Fibroblast of peridontal ligament (primary cell): ENCODE data around the gene HAL.
"Not testable (repeated sequence)": the region's sequence is repeated elsewhere in the genome, so short reads cannot be mapped to it uniquely, and the experiment has no call there.

Experiments used
- DNase-seq: peaks from one replicate; pipeline ENCODE4 v3.0.0-alpha.2; 2010; ENCODE audit errors: extremely low read depth

The HAL gene

DNA sequence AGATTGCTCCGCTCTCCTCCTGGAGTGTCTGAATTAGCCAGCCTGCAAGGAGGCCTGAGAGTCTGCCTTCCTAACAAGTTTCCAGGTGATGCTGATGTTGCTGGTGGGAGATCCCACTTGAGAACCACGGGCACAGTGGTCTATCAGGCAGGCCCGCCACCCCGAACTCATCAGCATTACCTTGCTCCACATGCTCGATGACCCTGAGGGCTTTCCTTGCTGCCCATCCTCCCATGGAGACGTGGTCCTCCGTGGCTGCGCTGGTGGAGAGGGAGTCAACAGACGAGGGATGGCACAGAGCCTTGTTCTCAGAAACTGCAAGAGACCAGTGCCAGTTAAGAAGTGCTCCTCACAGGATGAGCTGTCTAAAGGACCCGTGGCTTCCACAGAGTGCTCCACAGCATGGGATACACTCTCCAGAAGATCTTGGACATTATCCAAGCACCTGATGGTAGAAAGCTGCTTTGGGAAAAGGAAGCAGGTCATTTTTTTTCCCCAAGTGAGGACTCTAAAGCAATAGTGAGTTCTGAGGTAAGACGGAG is 18.3 kb downstream of the HAL start:
- DNase-seq: no peak

DNA sequence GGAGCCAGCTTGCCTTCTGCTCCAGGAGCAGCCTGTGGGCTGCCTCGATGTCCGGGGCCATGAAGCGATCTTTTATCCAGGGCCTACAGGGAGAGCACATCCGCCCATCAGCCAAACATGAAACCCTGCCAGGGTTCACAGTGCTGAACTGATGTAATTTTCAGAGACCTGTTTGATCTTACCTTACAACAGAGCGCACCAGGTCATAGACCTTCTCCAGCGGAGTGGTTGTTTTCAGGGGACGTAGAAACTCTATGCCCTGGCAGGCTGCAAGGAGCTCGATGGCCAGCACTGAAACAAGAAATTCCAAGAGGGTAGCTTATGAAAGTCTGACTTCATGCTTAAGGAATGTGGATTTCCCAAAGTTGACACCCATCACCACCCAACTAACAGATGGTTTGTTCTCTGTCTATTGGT is 19.7 kb downstream of the HAL start:
- peak; percentile 34 for DNase-seq

GRCh38 chr12:95975491-95975890 is 20.7 kb downstream of the HAL start:
- no peak for DNase-seq

DNA sequence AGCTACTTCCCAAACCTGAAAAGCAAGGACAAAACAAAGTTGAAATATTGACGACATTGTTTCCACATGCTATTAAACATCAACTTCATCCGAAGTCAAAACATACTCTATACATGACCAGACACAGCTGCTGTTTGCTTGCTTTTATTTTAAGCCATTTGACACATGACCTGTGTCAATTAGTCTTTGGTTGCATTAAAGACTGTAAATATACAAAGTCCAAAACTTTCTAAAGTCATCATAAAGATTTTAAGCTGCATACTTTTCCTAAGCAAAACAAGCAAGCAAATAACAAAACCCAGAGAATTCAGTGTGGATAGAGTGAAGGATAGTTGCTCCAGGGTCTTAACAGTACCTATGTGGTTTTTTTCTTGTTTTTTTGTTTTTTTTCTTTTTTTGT is 21.8 kb downstream of the HAL start:
- DNase-seq: no peak

- DNase-seq: no peak
Observed at GRCh38 chr12:95972832-95973456, 23.2 kb downstream of the HAL start.

- DNase-seq: no peak
Observed at GRCh38 chr12:95970905-95971304, 25.2 kb downstream of the HAL start.

GRCh38 chr12:95969116-95969515 is 27.0 kb downstream of the HAL start:
- not testable (repeated sequence) for DNase-seq

GRCh38 chr12:95967301-95967700 is 28.8 kb downstream of the HAL start:
- DNase-seq: no peak

DNA sequence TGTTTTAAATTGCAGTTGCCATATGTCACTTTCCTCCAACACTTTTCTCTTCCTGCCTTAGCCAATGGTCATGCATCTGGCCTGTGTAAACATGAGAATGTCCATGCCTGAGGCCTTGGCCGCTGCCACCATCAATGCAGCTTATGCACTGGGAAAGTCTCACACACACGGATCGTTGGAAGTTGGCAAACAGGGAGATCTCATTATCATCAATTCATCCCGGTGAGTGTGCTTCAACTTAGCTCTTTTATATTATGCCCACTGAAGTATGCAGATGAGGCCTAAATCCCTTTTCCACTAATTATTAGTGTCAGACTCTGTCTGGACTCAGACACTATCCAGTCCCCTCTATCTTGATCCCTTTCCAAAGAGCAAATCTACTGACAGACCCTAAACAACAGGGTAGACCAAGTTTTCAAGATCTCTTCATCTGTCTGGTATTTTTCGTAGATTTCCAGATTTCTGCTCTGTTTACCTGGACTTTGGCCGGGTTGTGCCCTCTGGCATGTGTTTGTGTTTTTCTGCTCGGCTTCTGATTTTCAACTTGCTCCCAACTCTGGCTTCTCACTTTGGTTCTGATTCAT is 29.8 kb downstream of the HAL start:
- DNase-seq: no peak

GRCh38 chr12:95963096-95963495 is 33.0 kb downstream of the HAL start:
- DNase-seq: no peak

- DNase-seq: no peak
Observed at GRCh38 chr12:95962222-95962621, 33.9 kb downstream of the HAL start.

DNA sequence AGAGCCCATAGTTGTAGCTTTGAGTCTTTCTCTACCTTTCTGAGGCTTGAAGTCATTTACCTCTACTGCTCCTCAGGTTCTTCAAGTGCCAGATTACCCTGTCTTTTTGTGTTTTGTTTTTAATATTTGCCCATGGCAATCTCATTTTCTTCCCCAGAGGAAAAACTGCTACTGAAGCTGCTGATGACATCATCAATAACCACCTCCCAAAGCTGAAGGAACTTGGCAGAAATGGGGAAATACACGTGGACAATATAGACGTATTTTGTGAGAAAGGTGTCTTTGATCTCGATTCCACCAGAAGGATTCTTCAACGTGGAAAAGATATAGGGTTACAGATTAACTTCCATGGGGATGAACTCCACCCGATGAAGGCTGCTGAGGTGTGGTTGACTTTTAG is 35.9 kb downstream of the HAL start:
- DNase-seq: no peak

DNA sequence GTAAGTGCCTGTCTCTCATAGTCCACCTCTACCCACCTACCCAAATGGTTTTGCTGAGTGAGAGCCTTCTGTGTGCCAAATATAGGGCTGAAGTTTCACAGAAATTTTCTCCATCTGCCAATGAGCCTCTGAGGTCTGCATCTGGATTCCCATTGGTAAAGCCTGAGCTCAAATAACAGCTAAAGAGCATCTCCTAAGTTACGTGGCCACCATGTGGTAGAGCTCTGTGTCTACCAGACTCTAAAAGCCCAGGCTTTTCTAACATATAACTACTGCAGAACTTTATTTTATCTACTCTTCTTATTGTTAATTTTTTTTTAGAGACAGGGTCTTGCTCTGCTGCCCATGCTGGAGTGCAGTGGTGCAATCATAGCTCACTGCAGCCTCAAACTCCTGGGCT is 37.0 kb downstream of the HAL start:
- peak; percentile 42 for DNase-seq

- DNase-seq: no peak
Observed at GRCh38 chr12:95956557-95957145, 39.5 kb downstream of the HAL start.

- no peak for DNase-seq
Observed at GRCh38 chr12:95955549-95956159, 40.5 kb downstream of the HAL start.

GRCh38 chr12:95953000-95953399 is 43.1 kb downstream of the HAL start:
- peak; percentile 4 for DNase-seq

GRCh38 chr12:95951515-95951914 is 44.6 kb downstream of the HAL start:
- no peak for DNase-seq

GRCh38 chr12:95949477-95950206 is 46.5 kb downstream of the HAL start:
- no peak for DNase-seq

DNA sequence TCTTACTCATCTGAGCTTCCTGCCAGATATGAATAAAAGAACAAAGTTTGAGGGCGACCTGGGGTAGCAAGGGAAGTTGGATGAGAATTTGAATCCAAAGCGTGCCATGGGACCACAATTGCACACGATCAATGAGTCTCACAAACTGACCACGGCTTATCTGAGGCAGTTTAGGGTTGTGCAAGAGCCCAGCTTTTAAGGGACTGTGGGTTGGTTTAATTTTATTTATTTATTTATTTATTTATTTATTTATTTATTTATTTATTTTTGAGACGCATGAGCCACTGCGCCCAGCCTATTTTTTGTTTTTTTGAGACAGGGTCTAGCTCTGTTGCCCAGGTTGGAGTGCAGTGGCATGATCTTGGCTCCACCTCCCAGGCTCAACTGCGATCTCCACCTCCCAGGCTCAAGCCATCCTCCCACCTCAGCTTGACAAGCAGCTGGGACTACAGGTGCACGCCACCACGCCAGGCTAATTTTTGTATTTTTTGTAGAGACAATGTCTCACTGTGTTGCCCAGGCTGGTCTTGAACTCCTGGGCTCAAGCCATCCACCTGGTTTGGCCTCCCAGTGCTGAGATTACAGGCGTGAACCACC is 51.9 kb downstream of the HAL start:
- DNase-seq: no peak

DNA sequence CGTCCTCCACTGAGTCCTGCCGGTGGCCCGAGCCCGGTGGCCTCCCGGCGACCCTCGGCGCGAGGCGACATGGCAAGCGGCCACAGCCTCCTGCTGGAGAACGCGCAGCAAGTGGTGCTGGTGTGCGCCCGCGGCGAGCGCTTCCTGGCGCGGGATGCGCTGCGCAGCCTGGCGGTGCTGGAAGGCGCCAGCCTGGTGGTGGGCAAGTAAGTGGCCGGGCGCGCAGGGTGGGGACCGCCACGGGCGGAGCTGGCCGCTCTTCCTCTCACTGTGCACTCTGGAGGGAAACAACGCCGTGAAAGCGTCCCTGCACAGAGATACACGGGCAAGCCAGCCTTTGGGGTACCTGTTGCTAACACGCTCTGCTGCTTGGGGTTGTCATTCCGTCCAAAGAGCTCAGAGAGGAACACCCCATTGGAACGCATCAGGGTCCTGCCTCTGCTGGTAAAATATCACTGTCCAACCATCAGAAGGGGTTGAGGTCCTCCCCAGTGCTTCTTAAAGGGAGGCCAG is 52.8 kb downstream of the HAL start, which contains the start of gene AMDHD1:
Gene AMDHD1, plus strand, starts transcription at position 2 of the 513 bp plus-strand sequence. Its CDS starts 68 bp downstream, at position 70.
- peak; percentile 36 for DNase-seq
